ENCODE results near the gene KCNQ1. TPM values are rescaled to one million over a fixed set of nuclear protein-coding genes. Genes with fewer than 3 reads are reported as not detected.

Gene KCNQ1
- total RNA-seq, 1 donor from 2014 or later: 10.7 TPM

DNA sequence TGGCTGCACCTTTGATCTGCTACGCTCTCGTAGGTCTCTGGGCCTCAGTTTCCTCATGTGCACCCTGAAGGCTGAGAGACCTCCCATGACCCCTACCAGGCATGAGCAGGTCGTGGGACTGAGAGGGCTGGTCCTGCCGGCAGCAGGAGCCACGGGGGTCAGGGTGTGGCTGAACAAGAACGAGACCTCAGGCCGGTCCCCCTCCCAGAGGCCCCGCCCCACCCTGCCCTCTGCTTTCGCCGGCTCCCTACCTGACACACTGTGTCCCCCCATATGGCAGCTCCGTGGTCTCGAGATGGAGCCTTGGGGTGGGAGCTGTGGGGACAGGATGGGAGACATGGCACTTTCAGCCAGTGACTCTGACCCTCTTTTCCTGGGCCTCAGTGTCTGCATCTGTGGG, 400.2 kb downstream of the KCNQ1 start:
- DNase-seq (ENCODE audit: low spot score): no peak

DNA sequence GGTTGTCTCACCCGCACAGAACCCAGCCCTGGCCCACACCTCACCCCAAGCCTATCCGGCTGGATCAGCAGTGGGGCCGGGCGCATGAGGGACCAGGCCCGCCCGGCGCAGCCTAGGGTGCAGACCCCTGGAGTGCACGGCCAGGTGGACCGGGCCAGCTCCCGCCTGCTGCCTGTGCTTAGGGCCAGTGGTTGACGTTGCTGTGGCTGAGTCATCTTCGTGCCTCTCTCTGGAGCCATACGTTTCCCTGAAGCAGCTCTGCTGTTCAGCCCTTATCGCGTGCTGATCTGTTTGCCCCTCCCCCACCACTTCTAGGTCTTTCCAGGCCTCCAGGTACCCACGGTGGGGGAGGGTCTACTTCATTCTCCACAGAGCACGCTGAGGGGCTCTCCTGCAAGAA, 401.2 kb downstream of the KCNQ1 start:
- DNase-seq (ENCODE audit: low spot score): no peak

DNA sequence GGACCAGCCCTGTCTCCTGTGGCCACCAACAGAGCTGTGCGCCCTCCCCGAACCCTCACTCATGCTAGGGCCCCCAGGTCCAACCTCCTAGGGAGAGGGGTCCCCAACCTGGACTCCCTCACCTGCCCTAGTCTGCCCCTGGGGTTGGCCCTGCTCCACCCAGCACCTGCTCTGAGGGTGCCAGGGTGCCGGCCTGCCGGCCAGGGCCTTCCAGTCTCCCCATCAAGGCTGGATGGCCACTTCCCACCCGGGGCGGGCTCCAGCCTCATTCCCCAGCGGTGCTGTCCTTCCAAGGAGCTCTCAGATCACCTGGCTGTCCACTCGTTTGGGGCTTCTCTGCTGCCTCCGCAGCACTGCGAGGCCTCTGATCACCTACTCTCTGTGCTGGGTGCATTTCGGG, 401.7 kb downstream of the KCNQ1 start:
- no peak for DNase-seq (ENCODE audit: low spot score)

DNA sequence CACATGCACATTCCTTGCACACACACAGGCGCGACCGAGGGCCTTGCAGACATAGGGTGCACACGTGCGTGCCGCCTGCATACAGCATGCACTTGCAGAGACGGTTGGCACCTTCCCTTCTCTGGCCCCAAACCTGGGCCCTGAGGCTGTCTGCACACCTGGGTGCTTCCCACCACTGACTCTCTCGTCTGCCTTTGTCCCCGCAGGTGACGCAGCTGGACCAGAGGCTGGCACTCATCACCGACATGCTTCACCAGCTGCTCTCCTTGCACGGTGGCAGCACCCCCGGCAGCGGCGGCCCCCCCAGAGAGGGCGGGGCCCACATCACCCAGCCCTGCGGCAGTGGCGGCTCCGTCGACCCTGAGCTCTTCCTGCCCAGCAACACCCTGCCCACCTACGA, 402.8 kb downstream of the KCNQ1 start:
- DNase-seq (ENCODE audit: low spot score): no peak

DNA sequence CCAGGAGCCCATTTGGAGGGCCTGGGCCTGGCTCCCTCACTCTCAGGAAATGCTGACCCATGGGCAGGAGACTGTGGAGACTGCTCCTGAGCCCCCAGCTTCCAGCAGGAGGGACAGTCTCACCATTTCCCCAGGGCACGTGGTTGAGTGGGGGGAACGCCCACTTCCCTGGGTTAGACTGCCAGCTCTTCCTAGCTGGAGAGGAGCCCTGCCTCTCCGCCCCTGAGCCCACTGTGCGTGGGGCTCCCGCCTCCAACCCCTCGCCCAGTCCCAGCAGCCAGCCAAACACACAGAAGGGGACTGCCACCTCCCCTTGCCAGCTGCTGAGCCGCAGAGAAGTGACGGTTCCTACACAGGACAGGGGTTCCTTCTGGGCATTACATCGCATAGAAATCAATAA, 403.7 kb downstream of the KCNQ1 start:
- no peak for DNase-seq (ENCODE audit: low spot score)

DNA sequence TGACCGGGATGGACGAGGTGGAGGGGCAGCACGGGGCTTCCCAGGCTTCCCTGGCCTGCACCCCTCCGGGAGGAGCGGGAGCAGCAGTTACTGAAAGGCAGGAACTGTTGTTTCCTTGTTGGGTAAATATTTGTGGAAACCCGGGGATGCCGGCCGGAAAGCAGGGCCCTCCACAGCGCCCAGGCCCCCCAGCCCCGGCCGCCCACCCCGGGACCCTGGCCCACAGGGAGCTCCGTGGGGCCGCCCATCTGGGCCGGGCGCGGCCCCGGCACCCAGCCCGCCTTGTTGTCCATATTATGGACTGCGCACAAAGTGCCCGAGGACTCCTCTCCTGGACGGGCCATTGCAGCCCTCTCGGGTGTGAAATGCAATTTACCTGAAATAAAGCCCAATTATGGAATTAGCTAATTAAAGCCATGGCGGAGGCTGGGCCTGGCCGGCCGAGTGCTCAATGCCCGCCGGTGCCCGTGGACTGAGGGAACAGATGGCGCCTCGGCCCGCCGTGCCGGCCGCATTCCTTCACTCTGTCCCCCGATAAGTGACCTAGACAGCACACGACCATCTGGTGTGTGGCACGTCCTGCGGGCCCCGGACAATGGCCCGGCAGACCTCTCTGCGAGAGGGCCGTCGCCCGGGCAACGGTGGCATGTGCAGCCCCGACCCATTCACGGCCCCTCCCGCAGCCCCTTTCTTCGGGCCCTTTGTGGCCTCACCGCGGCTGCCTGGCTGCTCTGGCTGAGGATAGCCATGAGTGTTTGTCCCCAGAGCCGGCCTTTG, 405.4 kb downstream of the KCNQ1 start:
- no peak for DNase-seq (ENCODE audit: low spot score)

DNA sequence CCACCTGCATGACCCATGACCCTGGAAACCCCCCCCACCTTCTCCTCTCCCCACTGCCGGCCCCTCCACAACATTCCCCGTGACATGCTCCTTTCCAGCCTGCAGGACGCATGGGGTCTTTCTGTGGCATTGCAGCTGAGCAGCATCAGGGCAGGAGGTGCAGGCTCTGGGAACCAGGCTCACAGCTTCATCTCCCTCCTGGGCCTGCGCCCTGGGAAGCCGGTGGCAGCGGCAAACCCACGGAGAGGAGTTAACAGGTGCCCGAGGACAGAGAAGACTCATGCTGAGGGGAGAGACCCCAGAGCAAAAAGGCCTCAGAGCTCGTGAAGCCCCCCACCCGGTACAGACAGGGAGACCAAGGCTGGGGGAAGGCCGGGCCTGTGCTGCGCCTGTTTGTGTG, 408.6 kb downstream of the KCNQ1 start:
- DNase-seq (ENCODE audit: low spot score): no peak

DNA sequence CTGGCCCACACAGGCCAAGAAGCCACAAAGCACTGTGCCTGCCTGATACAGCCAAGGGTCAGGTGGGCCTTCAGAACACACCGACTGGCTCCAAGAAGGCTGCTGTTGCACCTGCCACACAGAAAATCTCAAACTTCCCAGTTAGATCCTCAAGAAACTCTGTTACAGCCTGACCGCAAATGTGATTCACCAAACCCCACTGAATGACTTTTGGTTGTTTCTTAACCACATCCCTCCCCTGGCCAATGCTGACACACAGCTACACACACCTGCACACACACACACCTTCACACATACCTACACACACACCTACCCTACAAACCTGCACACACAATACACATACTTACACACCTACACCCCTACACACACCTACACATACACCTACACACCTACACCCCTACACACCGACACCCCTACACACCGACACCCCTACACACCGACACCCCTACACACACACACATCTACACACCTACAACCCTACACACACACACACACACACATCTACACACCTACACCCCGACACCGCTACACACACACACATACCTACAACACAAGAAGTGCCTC, 409.3 kb downstream of the KCNQ1 start:
- no peak for DNase-seq (ENCODE audit: low spot score)

DNA sequence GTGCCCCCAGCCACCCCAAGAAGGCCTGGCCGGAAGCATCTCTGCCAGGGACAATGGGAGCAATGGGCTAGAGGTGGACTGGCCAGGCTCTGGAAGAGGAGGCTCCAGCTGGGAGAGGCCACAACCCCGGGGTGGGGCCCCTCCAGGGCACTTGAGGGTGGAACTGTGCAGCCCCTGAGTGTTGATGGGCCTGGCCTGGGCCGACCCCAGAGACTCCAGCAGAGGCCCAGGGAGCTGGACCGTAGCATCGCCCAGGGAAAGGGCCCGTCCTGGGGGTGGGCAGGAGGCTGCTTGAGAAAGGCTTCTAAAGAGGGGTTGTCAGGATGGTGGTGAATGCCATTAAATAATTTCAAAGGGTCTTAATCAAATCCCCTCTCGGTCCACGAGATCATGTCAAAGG, 410.4 kb downstream of the KCNQ1 start:
- no peak for DNase-seq (ENCODE audit: low spot score)

DNA sequence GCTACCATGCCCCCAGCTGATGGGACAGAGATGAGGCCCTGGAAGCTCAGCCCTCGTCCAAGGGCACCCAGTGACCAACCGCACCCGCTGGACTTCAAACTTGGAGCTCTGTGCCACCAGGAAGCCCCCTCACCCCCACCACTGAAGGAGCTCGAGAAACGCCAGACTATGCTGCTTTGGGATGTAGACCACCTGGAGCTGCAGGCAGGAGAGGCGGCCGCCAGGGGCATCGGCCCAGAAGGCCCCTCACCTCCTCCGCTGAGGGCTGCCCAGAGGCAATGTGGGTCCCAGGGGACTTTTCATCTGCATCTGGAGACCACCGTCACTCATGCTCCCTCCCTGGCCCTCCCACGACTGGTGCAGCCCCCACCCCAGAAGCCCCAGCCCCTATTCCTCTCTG, 412.5 kb downstream of the KCNQ1 start:
- no peak for DNase-seq (ENCODE audit: low spot score)

DNA sequence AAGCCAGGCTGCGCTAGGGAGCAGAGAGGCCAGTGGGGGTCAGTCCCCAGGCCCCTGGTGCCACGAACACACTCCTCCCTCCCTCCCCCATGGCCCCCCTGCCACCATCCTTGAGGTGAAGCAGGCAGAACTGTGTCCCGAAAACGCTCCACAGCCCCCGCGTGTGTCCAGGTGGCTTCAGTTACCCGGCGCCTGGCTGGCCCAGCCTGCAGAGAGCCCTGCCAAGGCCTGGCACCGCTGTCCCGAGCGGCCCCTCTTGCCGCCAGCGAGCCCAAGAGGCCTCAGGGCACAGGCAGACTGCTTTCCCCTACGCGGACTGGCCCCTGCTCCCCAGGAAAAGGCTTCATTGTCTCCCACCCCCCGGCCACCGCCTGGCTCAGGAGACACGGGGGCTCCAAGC, 413.1 kb downstream of the KCNQ1 start:
- DNase-seq (ENCODE audit: low spot score): no peak

DNA sequence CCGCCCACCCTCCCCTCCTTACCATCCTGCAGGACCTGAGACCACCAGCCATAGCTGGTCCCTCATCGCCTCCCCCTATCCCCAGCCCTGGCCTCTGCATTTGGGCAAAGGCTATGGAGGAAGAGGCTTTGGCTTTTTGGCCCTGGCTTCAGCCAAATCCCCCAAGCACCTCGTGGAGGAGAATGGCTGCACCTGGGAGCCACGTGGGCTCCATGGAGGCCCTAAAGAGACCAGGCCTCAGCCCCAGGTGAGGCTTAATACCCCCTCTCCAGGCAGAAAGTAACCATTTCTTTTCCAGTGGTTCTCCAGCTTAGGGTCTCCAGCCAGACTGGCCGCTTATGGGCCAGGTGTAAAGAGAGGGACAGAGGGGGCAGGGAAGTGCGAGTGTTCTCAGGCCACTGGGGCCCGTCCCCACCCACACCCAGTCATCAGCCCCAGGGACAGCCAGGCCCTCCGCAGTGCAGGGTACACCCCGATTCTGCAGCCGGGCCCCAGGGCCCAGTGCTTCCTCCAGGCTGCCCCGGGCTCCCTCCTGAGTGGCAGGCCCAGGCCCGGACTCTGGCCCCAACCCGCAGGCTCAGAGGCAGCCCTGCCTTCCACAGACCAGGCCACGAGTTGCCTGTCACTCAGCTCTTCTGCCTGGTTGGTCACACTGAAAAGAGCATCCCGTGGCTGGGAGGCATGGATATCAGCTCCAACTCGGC, 414.3 kb downstream of the KCNQ1 start:
- DNase-seq (ENCODE audit: low spot score): no peak

DNA sequence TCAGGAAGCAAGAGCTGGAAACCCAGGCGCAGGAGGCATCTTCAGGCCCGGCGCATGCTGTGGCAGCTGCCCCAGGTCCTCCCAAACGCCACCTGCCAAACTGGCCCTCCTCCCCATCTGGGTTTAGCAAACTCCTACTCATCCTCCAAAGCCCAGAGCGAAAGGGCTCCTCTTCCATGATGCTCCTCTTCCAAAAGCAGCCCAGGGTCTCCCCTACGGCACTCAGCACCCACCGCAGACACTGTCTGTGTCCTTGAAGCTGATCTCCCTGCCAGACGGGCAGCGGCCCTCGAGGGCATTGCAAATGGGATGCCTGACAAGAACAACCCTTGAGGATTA, 414.9 kb downstream of the KCNQ1 start:
- DNase-seq (ENCODE audit: low spot score): no peak

DNA sequence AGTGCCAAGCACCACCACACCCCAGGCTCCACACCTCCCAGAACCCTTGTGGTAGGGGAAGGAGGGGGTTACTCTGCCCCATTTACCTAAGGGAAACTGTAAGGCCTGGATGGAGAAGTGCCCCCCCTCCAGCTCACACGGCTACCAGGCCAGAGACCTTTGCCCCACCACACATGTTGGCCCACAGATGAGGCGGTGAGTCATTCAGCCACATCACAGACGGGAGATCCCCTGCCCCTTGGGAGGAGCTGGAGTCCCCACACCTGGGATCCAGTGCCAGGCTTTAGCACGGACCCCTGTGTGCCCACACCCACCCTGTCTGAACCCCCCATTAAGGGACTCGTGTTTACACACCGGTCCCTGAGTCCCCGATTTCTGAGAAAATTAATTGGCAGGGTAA, 415.8 kb downstream of the KCNQ1 start:
- DNase-seq (ENCODE audit: low spot score): no peak

DNA sequence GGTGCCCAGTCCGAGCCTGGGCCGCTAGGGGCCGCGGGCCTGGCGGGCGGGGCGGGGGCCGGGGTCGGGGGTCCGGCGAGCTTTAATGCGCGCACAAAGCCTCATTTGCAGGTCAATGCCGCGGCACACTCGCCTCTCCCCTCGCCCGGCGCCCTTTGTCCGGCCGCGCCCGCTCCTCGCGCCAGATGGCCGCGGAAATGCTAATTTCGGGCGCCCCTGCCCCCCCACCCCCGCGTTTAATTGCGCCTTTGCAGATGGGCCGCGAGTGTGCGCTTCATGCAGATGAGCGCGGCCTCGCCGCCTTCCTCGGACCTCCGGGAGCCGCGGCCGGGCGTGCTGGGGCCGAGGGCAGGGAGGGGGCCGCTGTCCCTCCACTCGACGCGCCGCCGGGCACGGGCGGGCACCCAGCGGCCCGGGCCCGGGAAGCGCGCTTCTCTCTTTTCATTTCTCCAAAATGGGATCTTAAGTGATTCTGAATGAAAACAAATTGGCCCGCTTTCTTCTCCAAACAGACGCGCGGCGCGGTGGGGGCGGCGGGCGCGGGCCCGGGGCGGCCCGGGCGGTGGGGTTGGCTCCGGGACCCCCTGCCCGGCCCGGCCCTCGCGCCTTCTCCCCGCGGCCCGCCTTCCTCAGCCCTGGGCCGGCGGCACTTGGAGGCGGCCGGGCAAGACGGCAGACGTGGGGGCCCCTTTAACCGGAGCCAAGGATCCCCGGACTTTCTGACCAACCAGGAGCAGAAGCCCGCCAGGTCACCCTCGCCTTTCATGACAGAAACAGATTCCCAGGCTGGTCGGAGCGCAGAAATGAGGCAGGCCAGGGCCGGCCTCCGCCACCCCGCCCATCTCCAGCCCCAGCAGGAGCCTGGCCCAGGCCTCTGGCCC, 417.8 kb downstream of the KCNQ1 start:
- no peak for DNase-seq (ENCODE audit: low spot score)

DNA sequence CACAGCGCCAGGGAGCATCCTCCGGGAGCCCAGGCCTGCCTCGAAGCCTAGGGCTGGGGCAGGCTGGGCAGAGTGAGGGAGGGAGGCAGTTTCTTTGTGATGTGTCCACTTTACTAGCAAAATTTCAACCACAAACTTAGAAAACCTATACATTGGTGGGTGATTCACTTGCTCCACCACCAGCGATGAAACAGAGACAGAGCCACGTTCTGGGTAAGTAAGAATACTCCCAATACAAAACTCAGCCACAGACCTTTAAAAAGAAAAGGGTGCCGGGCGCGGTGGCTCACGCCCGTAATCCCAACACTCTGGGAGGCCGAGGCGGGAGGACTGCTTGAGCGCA, 418.4 kb downstream of the KCNQ1 start:
- DNase-seq (ENCODE audit: low spot score): no peak

DNA sequence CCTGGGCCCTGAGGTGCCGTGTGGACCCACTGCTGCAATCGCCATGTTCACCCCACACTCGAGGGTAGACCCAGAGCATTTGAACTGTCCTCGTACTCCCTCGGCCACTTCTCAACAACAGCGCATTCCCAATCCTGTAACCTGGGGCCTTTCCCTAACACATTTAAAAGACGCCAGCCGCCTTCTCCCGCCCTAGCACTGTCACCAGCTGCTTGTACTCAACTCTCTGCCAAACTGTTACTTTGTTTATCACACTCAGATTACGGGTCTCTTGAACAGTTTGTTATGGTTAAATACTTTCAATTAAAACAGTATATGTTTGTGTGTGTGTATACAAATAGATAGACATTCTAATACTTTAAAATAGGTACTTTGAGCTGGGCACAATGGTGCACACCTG, 420.1 kb downstream of the KCNQ1 start:
- DNase-seq (ENCODE audit: low spot score): no peak

DNA sequence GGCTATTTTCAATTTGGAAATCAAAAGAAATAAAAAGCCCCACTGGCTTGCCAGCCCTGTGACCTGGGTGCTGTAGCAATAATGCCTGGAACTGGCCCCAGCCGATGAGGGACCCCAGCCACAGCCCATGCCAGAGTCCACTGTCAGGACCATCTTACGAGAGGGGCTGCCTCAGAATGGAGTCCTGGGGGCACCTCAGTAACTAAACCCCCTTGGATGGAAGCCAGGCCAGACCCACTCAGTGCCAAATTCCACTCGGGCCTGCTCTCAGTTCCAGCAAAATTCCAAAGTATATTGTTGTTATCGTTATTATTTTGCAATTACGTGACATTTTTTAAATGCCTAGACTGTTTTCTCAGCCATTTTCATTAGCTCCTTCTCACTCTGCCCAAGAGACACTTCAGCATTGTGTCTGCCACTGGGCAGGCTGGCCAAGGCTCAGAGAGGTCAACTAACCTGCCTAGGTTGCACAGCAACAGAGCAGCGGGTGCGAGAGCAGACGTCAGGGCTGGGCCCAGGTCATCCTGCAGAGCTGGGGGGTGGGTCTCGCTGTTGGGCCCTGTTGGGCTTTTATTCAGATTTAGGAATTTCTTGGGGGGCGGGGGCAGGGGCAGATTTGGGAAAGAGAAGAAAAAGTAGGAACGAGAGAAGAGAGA, 421.2 kb downstream of the KCNQ1 start:
- no peak for DNase-seq (ENCODE audit: low spot score)

DNA sequence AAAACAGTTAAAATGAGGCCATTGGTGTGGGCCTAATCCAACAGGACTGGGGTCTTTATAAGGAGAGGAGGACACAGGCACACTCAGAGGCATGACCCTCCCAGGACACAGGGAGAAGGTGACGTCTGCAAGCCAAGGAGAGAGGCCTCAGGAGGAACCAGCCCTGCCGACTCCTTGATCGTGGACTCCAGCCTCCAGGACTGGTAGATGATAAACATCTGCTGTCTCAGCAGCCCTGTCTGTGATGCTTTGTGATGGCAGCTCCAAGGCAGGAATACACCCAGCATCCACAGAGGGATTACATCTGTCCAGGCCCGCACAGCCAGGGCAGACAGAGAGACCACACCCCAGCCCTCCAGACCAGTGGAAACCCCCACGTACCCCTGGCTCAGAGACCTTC, 422.3 kb downstream of the KCNQ1 start:
- DNase-seq (ENCODE audit: low spot score): no peak

DNA sequence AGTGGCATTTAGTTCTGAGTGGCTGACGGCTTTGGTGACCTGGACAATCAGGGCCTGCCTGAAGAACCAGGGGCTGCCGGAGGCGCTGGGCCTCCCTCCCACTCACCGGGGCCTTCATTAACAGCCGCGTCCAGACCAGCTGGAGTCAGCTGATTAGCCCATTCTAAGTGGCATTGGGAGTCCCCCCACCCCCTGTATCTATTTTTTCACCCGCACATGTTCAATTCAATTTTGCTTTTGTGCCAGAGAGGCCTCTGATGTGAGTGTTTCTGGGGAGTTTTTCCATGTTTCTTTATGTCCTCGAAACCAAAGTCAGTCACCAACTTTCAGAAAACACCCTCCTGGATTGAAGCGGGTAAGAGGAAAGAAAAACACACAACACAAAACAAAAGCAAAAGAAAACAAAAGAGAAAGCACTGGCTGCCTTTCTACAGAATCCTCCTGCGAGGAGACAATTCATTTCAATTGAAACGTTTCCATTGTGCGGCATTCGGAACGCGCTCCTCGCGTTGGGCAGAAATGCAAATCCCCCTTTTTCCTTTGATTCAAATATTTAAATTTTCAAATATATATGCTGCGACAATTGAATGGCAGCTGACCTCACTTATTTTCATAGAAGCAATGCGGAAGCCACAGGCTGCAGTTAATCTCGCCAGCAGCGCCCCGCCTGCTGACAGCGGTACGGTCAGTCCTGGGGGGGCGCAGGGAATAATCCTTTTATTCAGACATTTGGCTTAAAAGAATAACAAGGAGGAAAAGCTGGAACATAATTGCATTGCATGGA, 423.1 kb downstream of the KCNQ1 start:
- no peak for DNase-seq (ENCODE audit: low spot score)
